Measurements from ENCODE around the gene PIGA.

GRCh38 chrX:15298780-15299179 is 36.5 kb downstream of the PIGA start:
- TF ChIP-seq CTCF (IDR thresholded peaks at IDR 0.05): no peak
- TF ChIP-seq POLR2A (IDR thresholded peaks at IDR 0.05): no peak

Measured in lower leg skin (tissue), 3 donors.